HCT116 (cell line): ENCODE data around the gene IL22RA1. TPM values are rescaled to one million over a fixed set of nuclear protein-coding genes. Genes with fewer than 3 reads are reported as not detected.

Experiments
- ATAC-seq: fragments of 200-7000 bp; cut with Tn5 transposase; 2 replicates; pipeline ENCODE4 v1.9.1; 2020; ENCODE audit warnings: mild to moderate bottlenecking, moderate library complexity
- BruUV-seq: library from RNA; stranded (reverse); fragments of 400-500 nt; replicated peaks from 2 replicates; lab custom pipeline; 2021; lab: Mats Ljungman, UMichigan
- CTCF ChIA-PET: fragments of 300-600 bp; sonication (Branson Sonifier 250); formaldehyde crosslinking; loops from one replicate; lab custom pipeline; 2021; ENCODE audit warnings: antibody characterized with exemption; lab: Charles Lee
- POLR2A ChIA-PET: fragments of 300-600, 350-600 bp; sonication (Branson Sonifier 250); formaldehyde crosslinking; loops from one replicate; lab custom pipeline; 2021; ENCODE audit warnings: antibody characterized with exemption; lab: Charles Lee
- RAD21 ChIA-PET, 2 experiments: fragments of 300-600 bp; sonication (Branson Sonifier 250); formaldehyde crosslinking; loops; one replicate each; lab custom pipeline; 2023; ENCODE audit warnings: low total read pairs in 2 of 2; ENCODE audit not compliant: uncharacterized antibody in 2 of 2, unreplicated experiment in 2 of 2, low non-redundant PET in 1 of 2; lab: Charles Lee
- DNase-seq: peaks from one replicate; pipeline ENCODE4 v3.0.0-alpha.2; 2010; ENCODE audit warnings: low read depth, low spot score
- H2AFZ ChIP-seq: fragments of 200-600 bp; shearing (Covaris generic), sonication (generic); 2 replicates; pipeline ENCODE4 v1.6.1; 2017; ENCODE audit warnings: low read depth, mixed run types, mixed read lengths, antibody characterized with exemption, low read length; ENCODE audit not compliant: poor library complexity, severe bottlenecking
- H3K27ac ChIP-seq: 2 replicates; pipeline ENCODE4 v1.5.1; 2012; ENCODE audit warnings: low read depth, low read length
- H3K27me3 ChIP-seq: fragments of 200-600 bp; sonication (generic); 2 replicates; pipeline ENCODE4 v1.6.1; 2016; ENCODE audit warnings: mixed run types, low read length, mixed read lengths; ENCODE audit not compliant: insufficient read depth
- H3K36me3 ChIP-seq, 2 experiments: fragments of 200-500 bp in 1 of 2; fragments of 200-600 bp in 1 of 2; sonication (Bioruptor generic) in 1 of 2; sonication (generic) in 1 of 2; 2 replicates each; pipeline versions ENCODE4 v1.5.1 to v1.6.1; 2014 to 2016; ENCODE audit warnings: low read length in 2 of 2, inconsistent platforms in 1 of 2, mixed read lengths in 1 of 2, mixed run types in 1 of 2; ENCODE audit not compliant: insufficient read depth in 2 of 2, control insufficient read depth in 1 of 2
- H3K4me1 ChIP-seq, 2 experiments: fragments of 200-600 bp in 1 of 2; sonication (generic) in 1 of 2; 2 replicates each; pipeline versions ENCODE4 v1.5.1 to v1.6.1; 2012 to 2017; ENCODE audit warnings: low read length in 2 of 2, inconsistent platforms in 1 of 2, mild to moderate bottlenecking in 1 of 2, mixed read lengths in 1 of 2, mixed run types in 1 of 2, moderate library complexity in 1 of 2; ENCODE audit not compliant: insufficient read depth in 2 of 2, control insufficient read depth in 1 of 2
- H3K4me2 ChIP-seq: fragments of 200-600 bp; sonication (generic); 2 replicates; pipeline ENCODE4 v1.6.1; 2017; ENCODE audit warnings: mixed run types, low read length, mixed read lengths
- H3K4me3 ChIP-seq, 2 experiments: fragments of 200-600 bp in 1 of 2; sonication (generic) in 1 of 2; replicated peaks in 1 of 2; 2 replicates each; pipeline ENCODE4 v1.5.1; 2011 to 2016; ENCODE audit warnings: low read length in 2 of 2, control low read depth in 1 of 2, low read depth in 1 of 2, mild to moderate bottlenecking in 1 of 2, mixed read lengths in 1 of 2, mixed run types in 1 of 2
- H3K79me2 ChIP-seq: fragments of 200-600 bp; sonication (generic); 2 replicates; pipeline ENCODE4 v1.6.1; 2017; ENCODE audit warnings: mild to moderate bottlenecking, mixed run types, low read length, moderate library complexity, mixed read lengths; ENCODE audit not compliant: insufficient read depth
- H3K9ac ChIP-seq: fragments of 200-600 bp; sonication (generic); 2 replicates; pipeline ENCODE4 v1.6.1; 2016; ENCODE audit warnings: low read length, mixed read lengths
- H3K9me2 ChIP-seq: fragments of 200-600 bp; sonication (generic), shearing (Covaris generic); 2 replicates; pipeline ENCODE4 v1.6.1; 2017; ENCODE audit warnings: mixed run types, mild to moderate bottlenecking, moderate library complexity; ENCODE audit not compliant: insufficient read depth
- H3K9me3 ChIP-seq, 2 experiments: fragments of 200-500 bp in 1 of 2; fragments of 200-600 bp in 1 of 2; sonication (Bioruptor generic) in 1 of 2; sonication (generic) in 1 of 2; 2 replicates each; pipeline ENCODE4 v1.6.1; 2014 to 2017; ENCODE audit warnings: low read length in 2 of 2, mixed read lengths in 2 of 2, inconsistent platforms in 1 of 2, low read depth in 1 of 2, mild to moderate bottlenecking in 1 of 2, mixed run types in 1 of 2, moderate library complexity in 1 of 2; ENCODE audit not compliant: control insufficient read depth in 1 of 2, insufficient read depth in 1 of 2
- H4K20me1 ChIP-seq: fragments of 200-600 bp; sonication (generic), shearing (Covaris generic); 2 replicates; pipeline ENCODE4 v1.6.1; 2017; ENCODE audit warnings: mixed run types, mild to moderate bottlenecking, moderate library complexity; ENCODE audit not compliant: insufficient read depth
- CBX3 ChIP-seq: IDR thresholded peaks from 2 replicates; pipeline ENCODE4 v1.6.1; 2012; ENCODE audit warnings: low read depth
- CEBPB ChIP-seq: IDR thresholded peaks from 2 replicates; pipeline ENCODE4 v1.6.1; 2012; ENCODE audit warnings: low read depth
- ELF1 ChIP-seq: IDR thresholded peaks from 2 replicates; pipeline ENCODE4 v1.6.1; 2012; ENCODE audit warnings: low read depth, borderline replicate concordance
- POLR2AphosphoS5 ChIP-seq: IDR thresholded peaks from 2 replicates; pipeline ENCODE4 v1.6.1; 2011; ENCODE audit warnings: mild to moderate bottlenecking, low read depth, low read length, moderate library complexity
- SP1 ChIP-seq: IDR thresholded peaks from 2 replicates; pipeline ENCODE4 v1.6.1; 2012; ENCODE audit warnings: low read depth
- ZFX ChIP-seq: fragments of 450-650 bp; IDR thresholded peaks from 2 replicates; pipeline ENCODE4 v1.6.1; 2017
- intact Hi-C: fragments of 100-400 bp; cut with micrococcal nuclease; formaldehyde crosslinking; loops from 2 replicates; pipeline ENCODE4 v1.10.0; 2022
- total RNA-seq: library from RNA; stranded (reverse); gene quantifications from one replicate; pipeline ENCODE4 v1.2.1, GENCODE V29; 2021; ENCODE audit not compliant: unreplicated experiment
- TF ChIP-seq, protein P1 (sequence below): IDR thresholded peaks from 2 replicates; pipeline ENCODE4 v1.6.1; 2012; ENCODE audit warnings: low read depth
- TF ChIP-seq, protein P2 (sequence below), 3 experiments: fragments of 200-600 bp in 1 of 3; sonication (generic) in 1 of 3; IDR thresholded peaks in 2 of 3; conservative IDR thresholded peaks in 1 of 3; 2 replicates each; pipeline ENCODE4 v1.5.1; 2012 to 2017; ENCODE audit warnings: low read depth in 2 of 3, low read length in 2 of 3, antibody characterized with exemption in 1 of 3, borderline replicate concordance in 1 of 3, control low read depth in 1 of 3, mild to moderate bottlenecking in 1 of 3, mixed read lengths in 1 of 3, mixed run types in 1 of 3, moderate library complexity in 1 of 3; ENCODE audit not compliant: insufficient read depth in 1 of 3
- TF ChIP-seq, protein P3 (sequence below): IDR thresholded peaks from 2 replicates; pipeline ENCODE4 v1.6.1; 2012

IL22RA1 gene
- total RNA-seq, 1 experiment from 2014 or later, result 2.1 TPM

DNA sequence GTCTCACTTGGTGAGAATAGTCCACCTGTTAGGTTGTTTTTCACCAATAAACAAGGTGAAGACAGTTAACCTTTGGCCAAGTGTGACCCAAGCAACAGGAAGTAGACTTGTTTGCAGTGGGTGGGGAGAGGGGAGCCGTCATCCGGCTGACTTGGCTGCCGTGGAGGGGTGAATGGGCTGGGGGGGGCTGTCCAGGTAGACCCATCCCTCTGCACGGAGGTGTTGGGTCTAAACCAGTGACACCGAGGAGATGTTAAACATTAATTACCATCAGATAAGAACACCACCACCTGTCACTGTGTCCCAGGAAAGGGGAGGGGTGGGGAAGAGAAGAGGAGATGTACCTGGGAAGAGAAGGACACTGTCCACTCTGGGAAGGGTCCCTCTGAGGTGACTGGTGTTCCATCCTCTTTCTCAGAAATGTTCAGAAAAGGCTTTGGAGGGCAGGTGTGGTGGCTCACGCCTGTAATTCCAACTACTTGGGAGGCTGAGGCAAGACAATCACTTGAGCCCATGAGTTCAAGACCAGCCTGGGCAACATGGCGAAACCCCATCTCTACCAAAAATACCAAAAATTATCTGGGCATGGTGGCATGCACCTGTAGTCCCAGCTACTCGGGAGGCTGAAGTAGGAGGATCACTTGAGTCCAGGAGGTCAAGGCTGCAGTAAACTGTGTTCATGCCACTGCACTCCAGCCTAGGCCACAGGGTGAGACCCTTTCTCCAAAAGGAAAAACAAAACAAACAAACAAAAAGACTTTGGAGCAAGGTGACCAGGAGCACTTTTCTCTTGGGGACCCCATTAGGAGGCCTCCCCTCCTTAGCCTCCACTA is 24.3 kb downstream of the IL22RA1 start:
- H3K9me2 ChIP-seq, result no peaks in the 10 kb centered on the region
- TF ChIP-seq ELF1 (no peak), POLR2AphosphoS5 (no peak), CEBPB (no peak), SP1 (no peak), CBX3 (no peak), ZFX (no peak)
- TF ChIP-seq, protein P1, sequence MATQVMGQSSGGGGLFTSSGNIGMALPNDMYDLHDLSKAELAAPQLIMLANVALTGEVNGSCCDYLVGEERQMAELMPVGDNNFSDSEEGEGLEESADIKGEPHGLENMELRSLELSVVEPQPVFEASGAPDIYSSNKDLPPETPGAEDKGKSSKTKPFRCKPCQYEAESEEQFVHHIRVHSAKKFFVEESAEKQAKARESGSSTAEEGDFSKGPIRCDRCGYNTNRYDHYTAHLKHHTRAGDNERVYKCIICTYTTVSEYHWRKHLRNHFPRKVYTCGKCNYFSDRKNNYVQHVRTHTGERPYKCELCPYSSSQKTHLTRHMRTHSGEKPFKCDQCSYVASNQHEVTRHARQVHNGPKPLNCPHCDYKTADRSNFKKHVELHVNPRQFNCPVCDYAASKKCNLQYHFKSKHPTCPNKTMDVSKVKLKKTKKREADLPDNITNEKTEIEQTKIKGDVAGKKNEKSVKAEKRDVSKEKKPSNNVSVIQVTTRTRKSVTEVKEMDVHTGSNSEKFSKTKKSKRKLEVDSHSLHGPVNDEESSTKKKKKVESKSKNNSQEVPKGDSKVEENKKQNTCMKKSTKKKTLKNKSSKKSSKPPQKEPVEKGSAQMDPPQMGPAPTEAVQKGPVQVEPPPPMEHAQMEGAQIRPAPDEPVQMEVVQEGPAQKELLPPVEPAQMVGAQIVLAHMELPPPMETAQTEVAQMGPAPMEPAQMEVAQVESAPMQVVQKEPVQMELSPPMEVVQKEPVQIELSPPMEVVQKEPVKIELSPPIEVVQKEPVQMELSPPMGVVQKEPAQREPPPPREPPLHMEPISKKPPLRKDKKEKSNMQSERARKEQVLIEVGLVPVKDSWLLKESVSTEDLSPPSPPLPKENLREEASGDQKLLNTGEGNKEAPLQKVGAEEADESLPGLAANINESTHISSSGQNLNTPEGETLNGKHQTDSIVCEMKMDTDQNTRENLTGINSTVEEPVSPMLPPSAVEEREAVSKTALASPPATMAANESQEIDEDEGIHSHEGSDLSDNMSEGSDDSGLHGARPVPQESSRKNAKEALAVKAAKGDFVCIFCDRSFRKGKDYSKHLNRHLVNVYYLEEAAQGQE, result no peak
- TF ChIP-seq, protein P2, sequence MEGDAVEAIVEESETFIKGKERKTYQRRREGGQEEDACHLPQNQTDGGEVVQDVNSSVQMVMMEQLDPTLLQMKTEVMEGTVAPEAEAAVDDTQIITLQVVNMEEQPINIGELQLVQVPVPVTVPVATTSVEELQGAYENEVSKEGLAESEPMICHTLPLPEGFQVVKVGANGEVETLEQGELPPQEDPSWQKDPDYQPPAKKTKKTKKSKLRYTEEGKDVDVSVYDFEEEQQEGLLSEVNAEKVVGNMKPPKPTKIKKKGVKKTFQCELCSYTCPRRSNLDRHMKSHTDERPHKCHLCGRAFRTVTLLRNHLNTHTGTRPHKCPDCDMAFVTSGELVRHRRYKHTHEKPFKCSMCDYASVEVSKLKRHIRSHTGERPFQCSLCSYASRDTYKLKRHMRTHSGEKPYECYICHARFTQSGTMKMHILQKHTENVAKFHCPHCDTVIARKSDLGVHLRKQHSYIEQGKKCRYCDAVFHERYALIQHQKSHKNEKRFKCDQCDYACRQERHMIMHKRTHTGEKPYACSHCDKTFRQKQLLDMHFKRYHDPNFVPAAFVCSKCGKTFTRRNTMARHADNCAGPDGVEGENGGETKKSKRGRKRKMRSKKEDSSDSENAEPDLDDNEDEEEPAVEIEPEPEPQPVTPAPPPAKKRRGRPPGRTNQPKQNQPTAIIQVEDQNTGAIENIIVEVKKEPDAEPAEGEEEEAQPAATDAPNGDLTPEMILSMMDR (IDR thresholded peaks at IDR 0.05 in 2 of 3, conservative IDR thresholded peaks at IDR 0.05 in 1 of 3; ENCODE audit: borderline replicate concordance in 1 of 3, insufficient read depth in 1 of 3, low read depth in 2 of 3, low read length in 2 of 3), result no peak
- TF ChIP-seq, protein P3, sequence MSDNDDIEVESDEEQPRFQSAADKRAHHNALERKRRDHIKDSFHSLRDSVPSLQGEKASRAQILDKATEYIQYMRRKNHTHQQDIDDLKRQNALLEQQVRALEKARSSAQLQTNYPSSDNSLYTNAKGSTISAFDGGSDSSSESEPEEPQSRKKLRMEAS, result no peak
- peaks cover 5 to 18% of the 10 kb centered on the region in 2 experiments for H3K4me1 ChIP-seq
- ChIA-PET CTCF (interaction anchor here (1.4 kb wide), 1 partner anchor 32 kb away, joined by 6 read pairs; no protein-coding TSS in a partner anchor), RAD21 (no interaction called here), POLR2A (no interaction called here)
- no peak overlapping the region for H2AFZ ChIP-seq
- intact Hi-C loops, result no loop called here
- no TSS peak for BruUV-seq
- no peaks in the 10 kb centered on the region for H3K27me3 ChIP-seq
- H3K79me2 ChIP-seq, result no peaks in the 10 kb centered on the region
- no peaks in the 10 kb centered on the region for H4K20me1 ChIP-seq
- H3K27ac ChIP-seq, result no peak overlapping the region
- no peak for DNase-seq
- H3K4me2 ChIP-seq, result no peak overlapping the region; the same call in 1 of the 2 replicates
- H3K9me3 ChIP-seq, result no peaks in the 10 kb centered on the region
- no peak for ATAC-seq
- H3K4me3 ChIP-seq, result no peak overlapping the region
- no peak overlapping the region for H3K9ac ChIP-seq
- H3K36me3 ChIP-seq, result no peaks in the 10 kb centered on the region
